ENCODE results near the gene ANKRD33. TPM values are rescaled to one million over a fixed set of nuclear protein-coding genes. Genes with fewer than 3 reads are reported as not detected.

The ANKRD33 gene
- total RNA-seq, 4 donors from 2014 or later = 0.60 to 0.66 TPM; not detected in 2

DNA sequence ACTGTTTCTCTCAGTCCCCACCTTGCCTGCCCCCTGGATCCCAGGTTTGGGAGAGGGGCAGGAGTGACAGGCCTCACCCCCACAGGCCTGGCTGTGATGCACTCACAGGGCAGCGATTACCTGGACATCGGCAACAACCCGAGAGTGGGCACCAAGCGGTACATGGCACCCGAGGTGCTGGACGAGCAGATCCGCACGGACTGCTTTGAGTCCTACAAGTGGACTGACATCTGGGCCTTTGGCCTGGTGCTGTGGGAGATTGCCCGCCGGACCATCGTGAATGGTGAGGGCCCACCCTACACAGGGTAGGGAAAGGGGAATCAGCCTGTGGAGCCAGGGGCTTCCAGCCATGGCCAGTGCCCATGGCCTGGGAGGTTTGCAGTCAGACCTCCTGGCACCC lies 28.0 kb downstream of the ANKRD33 start:
- no peak overlapping the region for H3K4me3 ChIP-seq
- H3K27me3 ChIP-seq = no peaks in the 10 kb centered on the region
- 96 to 97% methylated on average over 11 of the region's 11 CpGs for WGBS, 2 donors
- peaks cover 0 to 31% (median 0%) of the 10 kb centered on the region in 3 donors for H3K36me3 ChIP-seq
- no peak for TF ChIP-seq POLR2A (IDR thresholded peaks at IDR 0.05)
- no peak for TF ChIP-seq CTCF (IDR thresholded peaks at IDR 0.05)
- TF ChIP-seq EP300 (IDR thresholded peaks at IDR 0.05) = no peak
- no peak overlapping the region for H3K27ac ChIP-seq
- no peaks in the 10 kb centered on the region for H3K9me3 ChIP-seq
- H3K4me1 ChIP-seq = peaks cover 0 to 56% (median 18%) of the 10 kb centered on the region in 4 donors
- no peak for DNase-seq (ENCODE audit: low spot score in 2 of 2)

DNA sequence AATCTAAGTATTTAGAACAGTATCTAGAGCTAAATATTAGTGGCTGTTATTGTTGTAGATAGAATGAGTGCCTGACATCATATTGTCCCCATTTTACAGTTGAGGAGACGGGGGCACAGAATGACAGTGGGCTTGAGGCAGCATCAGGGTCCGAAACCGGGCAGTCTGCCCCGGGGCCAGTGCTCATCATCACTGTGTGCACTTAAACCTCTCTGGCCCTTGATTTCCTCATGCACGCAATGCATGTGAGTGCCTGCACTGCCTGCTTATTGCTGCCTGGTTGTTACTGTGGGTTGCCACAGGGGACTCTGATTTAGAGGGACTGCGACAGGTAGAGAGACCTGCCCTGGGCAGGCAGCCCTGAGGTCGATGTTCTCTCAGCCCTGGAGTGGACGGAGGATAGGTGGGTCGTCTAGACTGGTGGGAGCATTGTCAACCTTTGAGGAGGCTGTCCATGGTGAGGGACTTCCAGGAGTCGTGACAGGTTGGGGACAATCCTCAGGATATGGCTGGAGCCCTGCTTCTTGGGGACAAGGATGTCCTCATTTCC lies 29.2 kb downstream of the ANKRD33 start:
- 92 to 93% methylated on average over 10 of the region's 10 CpGs for WGBS, 2 donors
- Histone ChIP-seq H3K36me3 (peaks cover 0 to 31% (median 0%) of the 10 kb centered on the region in 3 donors), H3K4me3 (no peak overlapping the region), H3K27me3 (no peaks in the 10 kb centered on the region), H3K9me3 (no peaks in the 10 kb centered on the region), H3K4me1 (peaks cover 0 to 56% (median 8%) of the 10 kb centered on the region in 4 donors), H3K27ac (no peak overlapping the region)
- DNase-seq (ENCODE audit: low spot score in 2 of 2) = no peak
- no peak for TF ChIP-seq POLR2A (IDR thresholded peaks at IDR 0.05)
- no peak for TF ChIP-seq EP300 (IDR thresholded peaks at IDR 0.05)
- TF ChIP-seq CTCF (IDR thresholded peaks at IDR 0.05) = no peak

DNA sequence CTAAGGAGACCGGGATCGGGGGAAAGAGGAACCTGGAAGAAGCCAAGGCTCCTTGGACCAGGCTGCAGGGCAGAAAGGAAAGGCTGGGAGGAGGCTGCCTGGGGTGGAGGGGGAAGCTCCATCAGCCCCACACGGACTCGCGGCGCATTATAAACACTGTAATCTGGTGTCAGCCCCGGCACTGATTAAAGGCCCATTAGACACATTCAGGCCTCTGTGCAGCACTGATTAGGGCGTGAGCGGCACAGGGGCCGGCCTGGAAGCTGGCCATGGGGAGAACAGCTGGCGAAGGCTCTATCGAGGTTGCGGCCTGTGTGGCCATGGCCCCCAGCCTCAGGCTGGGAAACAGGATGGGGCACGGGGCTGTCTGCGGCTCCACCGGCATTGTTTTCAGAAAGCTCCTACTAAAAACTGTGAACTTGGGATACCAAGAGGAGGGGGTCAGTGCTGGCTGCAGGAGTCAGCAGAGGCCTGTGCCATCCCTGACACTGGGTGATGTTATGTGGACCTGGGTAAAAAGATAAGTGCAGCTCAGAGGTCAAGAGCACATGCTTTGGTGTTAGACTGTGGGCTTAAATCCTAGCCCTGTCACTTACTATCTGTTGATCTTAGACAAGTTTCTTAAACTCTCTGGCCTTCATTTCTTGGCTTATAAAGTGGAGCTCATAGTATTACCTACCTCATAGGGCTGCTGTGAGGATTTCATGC lies 30.0 kb downstream of the ANKRD33 start:
- Histone ChIP-seq H3K27ac (peak overlapping the region in 1 of 4 donors; percentile 45), H3K27me3 (no peaks in the 10 kb centered on the region), H3K36me3 (peaks cover 0 to 31% (median 0%) of the 10 kb centered on the region in 3 donors), H3K4me1 (peaks cover 0 to 56% (median 12%) of the 10 kb centered on the region in 4 donors), H3K4me3 (no peak overlapping the region), H3K9me3 (no peaks in the 10 kb centered on the region)
- no peak for TF ChIP-seq POLR2A (IDR thresholded peaks at IDR 0.05)
- TF ChIP-seq CTCF (IDR thresholded peaks at IDR 0.05) = no peak
- no peak for TF ChIP-seq EP300 (IDR thresholded peaks at IDR 0.05)
- DNase-seq (ENCODE audit: low spot score in 2 of 2) = no peak
- WGBS, 2 donors = 53 to 60% methylated on average over 16 of the region's 16 CpGs

DNA sequence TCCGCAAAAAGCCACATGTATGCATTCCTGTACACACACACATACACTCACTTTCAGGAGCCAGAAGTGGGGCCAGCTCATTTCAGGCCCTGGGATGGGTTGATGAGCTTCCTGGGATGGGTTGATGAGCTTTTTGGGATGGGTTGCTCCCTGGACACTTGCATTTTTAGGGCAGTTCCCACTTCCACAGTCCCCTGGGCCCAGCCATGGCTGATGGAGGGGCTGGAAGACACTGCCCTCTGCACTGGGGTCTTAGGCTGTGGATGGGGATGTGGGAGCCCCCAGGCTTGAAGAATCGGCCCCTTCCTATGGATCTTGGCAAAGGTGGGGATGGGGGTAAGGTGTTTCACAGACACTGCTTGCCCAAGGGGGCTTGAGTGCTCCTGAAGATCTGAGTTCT lies 32.1 kb downstream of the ANKRD33 start:
- TF ChIP-seq POLR2A (IDR thresholded peaks at IDR 0.05) (no peak), EP300 (IDR thresholded peaks at IDR 0.05) (no peak), CTCF (IDR thresholded peaks at IDR 0.05) (no peak)
- Histone ChIP-seq H3K36me3 (peaks cover 0 to 29% (median 0%) of the 10 kb centered on the region in 3 donors), H3K9me3 (no peaks in the 10 kb centered on the region), H3K27ac (no peak overlapping the region), H3K27me3 (no peaks in the 10 kb centered on the region), H3K4me3 (no peak overlapping the region), H3K4me1 (peaks cover 0 to 56% (median 16%) of the 10 kb centered on the region in 4 donors)
- no peak for DNase-seq (ENCODE audit: low spot score in 2 of 2)
- 91 to 94% methylated on average over 2 of the region's 2 CpGs for WGBS, 2 donors

GRCh38 chr12:51921017-51921725 lies 33.3 kb downstream of the ANKRD33 start:
- H3K4me1 ChIP-seq = peaks cover 0 to 48% (median 16%) of the 10 kb centered on the region in 4 donors
- WGBS, 2 donors = 31 to 47% methylated on average over 4 to 5 of the region's 7 CpGs
- H3K36me3 ChIP-seq = peaks cover 0 to 18% (median 0%) of the 10 kb centered on the region in 3 donors
- no peak overlapping the region for H3K4me3 ChIP-seq
- no peak for DNase-seq (ENCODE audit: low spot score in 2 of 2)
- no peaks in the 10 kb centered on the region for H3K27me3 ChIP-seq
- H3K9me3 ChIP-seq = no peaks in the 10 kb centered on the region
- no peak for TF ChIP-seq CTCF (IDR thresholded peaks at IDR 0.05)
- no peak for TF ChIP-seq POLR2A (IDR thresholded peaks at IDR 0.05)
- TF ChIP-seq EP300 (IDR thresholded peaks at IDR 0.05) = no peak
- peak overlapping the region in 1 of 4 donors; percentile 26 for H3K27ac ChIP-seq

Measured in tibial nerve (tissue), 4 donors.